ENCODE measurements around the gene LPO.

- TF ChIP-seq CTCF (IDR thresholded peaks at IDR 0.05; ENCODE audit: borderline replicate concordance, extremely low read depth, low read length, poor library complexity, severe bottlenecking) = no peak
- no peak for TF ChIP-seq EZH2 (IDR thresholded peaks at IDR 0.05; ENCODE audit: borderline replicate concordance, low read depth, low read length, severe bottlenecking)
Observed at GRCh38 chr17:58282442-58282841, 44.1 kb downstream of the LPO start.
